WTC11 (cell line): ENCODE results near the gene CCDC88A. TPM values are rescaled to one million over a fixed set of nuclear protein-coding genes. Genes with fewer than 3 reads are reported as not detected.

ENCODE experiments used
- ATAC-seq: fragments of 200-7000 bp; cut with Tn5 transposase; 2 replicates; pipeline ENCODE4 v1.10.0; 2021; ENCODE audit warnings: mild to moderate bottlenecking, moderate library complexity
- CTCF ChIA-PET: fragments of 300-600 bp; sonication (Branson Sonifier 250); formaldehyde crosslinking; loops from one replicate; lab custom pipeline; 2021; ENCODE audit warnings: antibody characterized with exemption; lab: Charles Lee
- POLR2A ChIA-PET: fragments of 350-600 bp; sonication (Branson Sonifier 250); formaldehyde crosslinking; loops from one replicate; lab custom pipeline; 2021; ENCODE audit warnings: antibody characterized with exemption; lab: Charles Lee
- DNase-seq: peaks from one replicate; pipeline ENCODE4 v3.0.0; 2021; ENCODE audit warnings: low spot score
- H3K27ac Mint-ChIP-seq: 2 replicates; pipeline ENCODE4 v1.8.0; 2021; ENCODE audit warnings: mixed read lengths
- H3K27me3 Mint-ChIP-seq: 2 replicates; pipeline ENCODE4 v1.8.0; 2021; ENCODE audit warnings: low read depth, mild to moderate bottlenecking, moderate library complexity, mixed read lengths
- H3K36me3 Mint-ChIP-seq: 2 replicates; pipeline ENCODE4 v1.8.0; 2021; ENCODE audit warnings: mixed read lengths
- H3K4me1 Mint-ChIP-seq: 2 replicates; pipeline ENCODE4 v1.8.0; 2022; ENCODE audit warnings: mixed read lengths
- H3K4me3 Mint-ChIP-seq: 2 replicates; pipeline ENCODE4 v1.8.0; 2021; ENCODE audit warnings: mild to moderate bottlenecking, moderate library complexity, mixed read lengths
- H3K9me3 Mint-ChIP-seq: 2 replicates; pipeline ENCODE4 v1.8.0; 2021; ENCODE audit warnings: mixed read lengths
- ETV6 ChIP-seq: sonication (generic); formaldehyde crosslinking; IDR thresholded peaks from 2 replicates; pipeline ENCODE4 v1.8.1; 2022; ENCODE audit warnings: mild to moderate bottlenecking, missing genetic modification reagents
- NR1H2 ChIP-seq: sonication (generic); formaldehyde crosslinking; IDR thresholded peaks from 2 replicates; pipeline ENCODE4 v1.9.0; 2021; ENCODE audit warnings: mild to moderate bottlenecking, moderate library complexity, missing genetic modification reagents
- NR2C2 ChIP-seq: sonication (generic); formaldehyde crosslinking; IDR thresholded peaks from 2 replicates; pipeline ENCODE4 v1.8.0; 2022; ENCODE audit warnings: mild to moderate bottlenecking, missing genetic modification reagents
- RELA ChIP-seq: sonication (generic); formaldehyde crosslinking; IDR thresholded peaks from 2 replicates; pipeline ENCODE4 v1.8.1; 2022; ENCODE audit warnings: missing genetic modification reagents, mild to moderate bottlenecking, borderline replicate concordance
- SMAD3 ChIP-seq: sonication (generic); formaldehyde crosslinking; IDR thresholded peaks from 2 replicates; pipeline ENCODE4 v1.8.0; 2022; ENCODE audit warnings: missing genetic modification reagents, mild to moderate bottlenecking, borderline replicate concordance
- SMAD4 ChIP-seq: sonication (generic); formaldehyde crosslinking; IDR thresholded peaks from 2 replicates; pipeline ENCODE4 v1.8.0; 2022; ENCODE audit warnings: mild to moderate bottlenecking, missing genetic modification reagents
- TEAD1 ChIP-seq: sonication (generic); formaldehyde crosslinking; IDR thresholded peaks from 2 replicates; pipeline ENCODE4 v1.8.0; 2022; ENCODE audit warnings: mild to moderate bottlenecking, missing genetic modification reagents
- TEAD4 ChIP-seq: sonication (generic); formaldehyde crosslinking; IDR thresholded peaks from 2 replicates; pipeline ENCODE4 v1.8.0; 2022; ENCODE audit warnings: mild to moderate bottlenecking, missing genetic modification reagents
- ZNF416 ChIP-seq: fragments of 250-450 bp; sonication (Bioruptor Pico); IDR thresholded peaks from 2 replicates; pipeline ENCODE4 v1.9.0; 2021; ENCODE audit warnings: mild to moderate bottlenecking, inconsistent platforms
- total RNA-seq: library from RNA; stranded (reverse); gene quantifications from 3 replicates; pipeline ENCODE4 v1.2.3, GENCODE V29; 2021
- TF ChIP-seq, protein P1 (sequence below): sonication (generic); formaldehyde crosslinking; IDR thresholded peaks from 2 replicates; pipeline ENCODE4 v1.8.1; 2022; ENCODE audit warnings: low read depth, missing genetic modification reagents, borderline replicate concordance
- TF ChIP-seq, protein P2 (sequence below): sonication (generic); formaldehyde crosslinking; IDR thresholded peaks from 2 replicates; pipeline ENCODE4 v1.8.0; 2022; ENCODE audit warnings: mild to moderate bottlenecking, missing genetic modification reagents
- TF ChIP-seq, protein P3 (sequence below): sonication (generic); formaldehyde crosslinking; IDR thresholded peaks from 2 replicates; pipeline ENCODE4 v1.8.0; 2022; ENCODE audit warnings: missing genetic modification reagents
- TF ChIP-seq, protein P4 (sequence below): fragments of 250-450 bp; sonication (Bioruptor Pico); IDR thresholded peaks from 2 replicates; pipeline ENCODE4 v1.9.0; 2021; ENCODE audit warnings: mild to moderate bottlenecking
- TF ChIP-seq, protein P5 (sequence below): sonication (generic); formaldehyde crosslinking; conservative IDR thresholded peaks from 2 replicates; pipeline ENCODE4 v1.8.1; 2023; ENCODE audit warnings: mild to moderate bottlenecking, low read depth, missing genetic modification reagents, moderate library complexity
- TF ChIP-seq, protein P6 (sequence below): fragments of 250-450 bp; sonication (Bioruptor Pico); IDR thresholded peaks from 2 replicates; pipeline ENCODE4 v2.1.2; 2022; ENCODE audit warnings: mild to moderate bottlenecking, moderate library complexity

CCDC88A gene
- total RNA-seq, 1 experiment from 2014 or later: 97.5 TPM

DNA sequence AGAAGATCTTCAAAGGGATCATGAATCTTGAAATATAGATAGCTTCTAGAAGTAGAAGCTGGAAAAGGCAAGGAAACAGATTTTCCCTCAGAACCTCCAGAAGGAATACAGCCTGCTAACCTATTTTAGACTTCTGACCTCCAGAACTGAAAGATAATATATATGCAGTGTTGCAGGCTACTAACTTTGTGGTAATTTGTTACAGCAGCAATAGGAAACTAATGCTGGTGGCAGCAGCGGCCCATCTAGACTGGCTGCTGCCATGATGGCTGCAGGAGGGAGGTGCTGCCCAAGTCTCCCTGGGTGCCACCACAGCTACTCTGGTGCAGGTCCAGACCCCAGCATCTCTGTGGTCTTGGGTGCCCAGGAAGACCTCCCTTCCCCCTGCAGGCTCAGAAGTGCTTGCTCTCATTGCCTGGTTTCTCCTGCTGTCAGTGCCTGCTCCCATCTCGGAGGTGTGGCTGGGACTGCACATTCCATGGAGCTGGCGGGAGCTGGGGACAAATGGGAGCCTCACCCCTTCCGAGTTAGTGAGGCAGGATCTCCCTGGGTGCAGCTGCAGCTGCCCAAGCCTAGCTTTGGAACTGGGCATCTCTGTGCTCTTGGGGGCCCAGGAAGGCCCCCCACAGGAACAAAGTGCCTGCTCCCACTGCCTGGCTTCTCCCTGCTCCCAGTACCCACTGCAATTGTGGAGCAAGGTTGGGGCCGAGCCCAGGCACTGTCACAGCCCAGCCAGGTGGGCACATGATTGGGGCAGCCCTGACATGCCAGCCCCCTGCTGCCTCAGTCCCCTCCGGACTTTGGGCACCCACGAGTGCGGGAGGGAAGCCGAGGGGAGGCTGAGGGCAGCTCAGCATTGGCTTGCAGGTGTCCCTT is 18.1 kb upstream of the CCDC88A start:
- CTCF ChIA-PET: no interaction called here
- no peak overlapping the region for H3K4me3 Mint-ChIP-seq
- H3K27me3 Mint-ChIP-seq: peaks cover under 1% of the 10 kb centered on the region; the same call in 1 of the 2 replicates
- TF ChIP-seq TEAD1 (CRISPR knock-in tag) (no peak), NR1H2 (CRISPR knock-in tag) (no peak), NR2C2 (CRISPR knock-in tag) (no peak), ZNF416 (no peak)
- TF ChIP-seq, protein P1, sequence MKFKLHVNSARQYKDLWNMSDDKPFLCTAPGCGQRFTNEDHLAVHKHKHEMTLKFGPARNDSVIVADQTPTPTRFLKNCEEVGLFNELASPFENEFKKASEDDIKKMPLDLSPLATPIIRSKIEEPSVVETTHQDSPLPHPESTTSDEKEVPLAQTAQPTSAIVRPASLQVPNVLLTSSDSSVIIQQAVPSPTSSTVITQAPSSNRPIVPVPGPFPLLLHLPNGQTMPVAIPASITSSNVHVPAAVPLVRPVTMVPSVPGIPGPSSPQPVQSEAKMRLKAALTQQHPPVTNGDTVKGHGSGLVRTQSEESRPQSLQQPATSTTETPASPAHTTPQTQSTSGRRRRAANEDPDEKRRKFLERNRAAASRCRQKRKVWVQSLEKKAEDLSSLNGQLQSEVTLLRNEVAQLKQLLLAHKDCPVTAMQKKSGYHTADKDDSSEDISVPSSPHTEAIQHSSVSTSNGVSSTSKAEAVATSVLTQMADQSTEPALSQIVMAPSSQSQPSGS (CRISPR knock-in tag): no peak
- TF ChIP-seq, protein P2, sequence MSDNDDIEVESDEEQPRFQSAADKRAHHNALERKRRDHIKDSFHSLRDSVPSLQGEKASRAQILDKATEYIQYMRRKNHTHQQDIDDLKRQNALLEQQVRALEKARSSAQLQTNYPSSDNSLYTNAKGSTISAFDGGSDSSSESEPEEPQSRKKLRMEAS (CRISPR knock-in tag): no peak
- TF ChIP-seq, protein P3, sequence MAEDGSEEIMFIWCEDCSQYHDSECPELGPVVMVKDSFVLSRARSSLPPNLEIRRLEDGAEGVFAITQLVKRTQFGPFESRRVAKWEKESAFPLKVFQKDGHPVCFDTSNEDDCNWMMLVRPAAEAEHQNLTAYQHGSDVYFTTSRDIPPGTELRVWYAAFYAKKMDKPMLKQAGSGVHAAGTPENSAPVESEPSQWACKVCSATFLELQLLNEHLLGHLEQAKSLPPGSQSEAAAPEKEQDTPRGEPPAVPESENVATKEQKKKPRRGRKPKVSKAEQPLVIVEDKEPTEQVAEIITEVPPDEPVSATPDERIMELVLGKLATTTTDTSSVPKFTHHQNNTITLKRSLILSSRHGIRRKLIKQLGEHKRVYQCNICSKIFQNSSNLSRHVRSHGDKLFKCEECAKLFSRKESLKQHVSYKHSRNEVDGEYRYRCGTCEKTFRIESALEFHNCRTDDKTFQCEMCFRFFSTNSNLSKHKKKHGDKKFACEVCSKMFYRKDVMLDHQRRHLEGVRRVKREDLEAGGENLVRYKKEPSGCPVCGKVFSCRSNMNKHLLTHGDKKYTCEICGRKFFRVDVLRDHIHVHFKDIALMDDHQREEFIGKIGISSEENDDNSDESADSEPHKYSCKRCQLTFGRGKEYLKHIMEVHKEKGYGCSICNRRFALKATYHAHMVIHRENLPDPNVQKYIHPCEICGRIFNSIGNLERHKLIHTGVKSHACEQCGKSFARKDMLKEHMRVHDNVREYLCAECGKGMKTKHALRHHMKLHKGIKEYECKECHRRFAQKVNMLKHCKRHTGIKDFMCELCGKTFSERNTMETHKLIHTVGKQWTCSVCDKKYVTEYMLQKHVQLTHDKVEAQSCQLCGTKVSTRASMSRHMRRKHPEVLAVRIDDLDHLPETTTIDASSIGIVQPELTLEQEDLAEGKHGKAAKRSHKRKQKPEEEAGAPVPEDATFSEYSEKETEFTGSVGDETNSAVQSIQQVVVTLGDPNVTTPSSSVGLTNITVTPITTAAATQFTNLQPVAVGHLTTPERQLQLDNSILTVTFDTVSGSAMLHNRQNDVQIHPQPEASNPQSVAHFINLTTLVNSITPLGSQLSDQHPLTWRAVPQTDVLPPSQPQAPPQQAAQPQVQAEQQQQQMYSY (CRISPR knock-in tag): no peak
- TF ChIP-seq, protein P4, sequence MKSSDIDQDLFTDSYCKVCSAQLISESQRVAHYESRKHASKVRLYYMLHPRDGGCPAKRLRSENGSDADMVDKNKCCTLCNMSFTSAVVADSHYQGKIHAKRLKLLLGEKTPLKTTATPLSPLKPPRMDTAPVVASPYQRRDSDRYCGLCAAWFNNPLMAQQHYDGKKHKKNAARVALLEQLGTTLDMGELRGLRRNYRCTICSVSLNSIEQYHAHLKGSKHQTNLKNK (CRISPR knock-in tag): no peak
- TF ChIP-seq, all 79 proteins: peak for 0
- H3K4me1 Mint-ChIP-seq: no peaks in the 10 kb centered on the region
- DNase-seq: no peak
- POLR2A ChIA-PET: no interaction called here
- no peak for ATAC-seq
- peaks cover 15% of the 10 kb centered on the region for H3K36me3 Mint-ChIP-seq
- no peak overlapping the region for H3K27ac Mint-ChIP-seq
- H3K9me3 Mint-ChIP-seq: peaks cover 17% of the 10 kb centered on the region

DNA sequence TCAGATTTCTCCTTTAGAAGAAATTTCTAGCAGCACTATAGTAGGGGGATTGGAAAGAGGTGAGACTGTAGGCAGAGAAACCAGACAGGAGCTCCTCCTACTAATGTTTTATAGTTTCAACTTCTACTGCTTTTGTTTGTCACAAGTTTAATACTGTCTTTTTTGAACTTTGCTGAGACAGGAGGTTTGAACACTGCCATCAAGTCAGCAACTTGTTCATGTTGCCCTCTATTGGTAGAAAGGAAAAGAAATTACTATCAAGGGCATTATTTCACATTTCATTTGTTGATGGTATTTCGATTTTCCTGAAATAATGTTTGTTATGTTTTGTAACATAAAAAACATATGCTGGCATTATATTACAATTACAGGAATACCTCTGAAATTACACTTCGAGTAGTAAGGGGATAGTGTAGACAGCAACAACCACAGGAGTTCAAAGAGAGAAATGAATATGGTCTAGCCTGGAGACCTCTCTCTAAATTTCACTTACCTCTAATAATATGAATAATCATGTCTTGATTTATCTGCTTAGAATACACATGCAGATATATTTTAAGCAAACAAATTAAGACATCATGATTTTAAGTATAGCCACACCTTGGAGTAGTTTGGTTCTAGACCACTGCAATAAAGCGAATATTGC is 12.4 kb upstream of the CCDC88A start:
- Mint-ChIP-seq H3K9me3 (no peaks in the 10 kb centered on the region), H3K4me3 (no peak overlapping the region), H3K36me3 (no peaks in the 10 kb centered on the region), H3K4me1 (no peaks in the 10 kb centered on the region), H3K27ac (no peak overlapping the region), H3K27me3 (no peaks in the 10 kb centered on the region; the same call in 1 of the 2 replicates)
- ATAC-seq: peak; percentile 39; the same call in 1 of the 2 replicates
- ChIA-PET POLR2A (no interaction called here), CTCF (interaction anchor here (0.9 to 1.2 kb wide), 4 partner anchors 12 to 121 kb away, joined by 3 to 5 read pairs (median 5); partner anchors contain the start of genes CCDC88A and CFAP36)
- no peak for DNase-seq
- TF ChIP-seq, protein P5, sequence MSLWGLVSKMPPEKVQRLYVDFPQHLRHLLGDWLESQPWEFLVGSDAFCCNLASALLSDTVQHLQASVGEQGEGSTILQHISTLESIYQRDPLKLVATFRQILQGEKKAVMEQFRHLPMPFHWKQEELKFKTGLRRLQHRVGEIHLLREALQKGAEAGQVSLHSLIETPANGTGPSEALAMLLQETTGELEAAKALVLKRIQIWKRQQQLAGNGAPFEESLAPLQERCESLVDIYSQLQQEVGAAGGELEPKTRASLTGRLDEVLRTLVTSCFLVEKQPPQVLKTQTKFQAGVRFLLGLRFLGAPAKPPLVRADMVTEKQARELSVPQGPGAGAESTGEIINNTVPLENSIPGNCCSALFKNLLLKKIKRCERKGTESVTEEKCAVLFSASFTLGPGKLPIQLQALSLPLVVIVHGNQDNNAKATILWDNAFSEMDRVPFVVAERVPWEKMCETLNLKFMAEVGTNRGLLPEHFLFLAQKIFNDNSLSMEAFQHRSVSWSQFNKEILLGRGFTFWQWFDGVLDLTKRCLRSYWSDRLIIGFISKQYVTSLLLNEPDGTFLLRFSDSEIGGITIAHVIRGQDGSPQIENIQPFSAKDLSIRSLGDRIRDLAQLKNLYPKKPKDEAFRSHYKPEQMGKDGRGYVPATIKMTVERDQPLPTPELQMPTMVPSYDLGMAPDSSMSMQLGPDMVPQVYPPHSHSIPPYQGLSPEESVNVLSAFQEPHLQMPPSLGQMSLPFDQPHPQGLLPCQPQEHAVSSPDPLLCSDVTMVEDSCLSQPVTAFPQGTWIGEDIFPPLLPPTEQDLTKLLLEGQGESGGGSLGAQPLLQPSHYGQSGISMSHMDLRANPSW (CRISPR knock-in tag): no peak
- no peak for TF ChIP-seq SMAD3 (CRISPR knock-in tag)
- TF ChIP-seq, protein P4 (CRISPR knock-in tag): no peak
- no peak for TF ChIP-seq SMAD4 (CRISPR knock-in tag)
- no peak for TF ChIP-seq ETV6 (CRISPR knock-in tag)
- TF ChIP-seq TEAD4 (CRISPR knock-in tag): no peak
- TF ChIP-seq, protein P6, sequence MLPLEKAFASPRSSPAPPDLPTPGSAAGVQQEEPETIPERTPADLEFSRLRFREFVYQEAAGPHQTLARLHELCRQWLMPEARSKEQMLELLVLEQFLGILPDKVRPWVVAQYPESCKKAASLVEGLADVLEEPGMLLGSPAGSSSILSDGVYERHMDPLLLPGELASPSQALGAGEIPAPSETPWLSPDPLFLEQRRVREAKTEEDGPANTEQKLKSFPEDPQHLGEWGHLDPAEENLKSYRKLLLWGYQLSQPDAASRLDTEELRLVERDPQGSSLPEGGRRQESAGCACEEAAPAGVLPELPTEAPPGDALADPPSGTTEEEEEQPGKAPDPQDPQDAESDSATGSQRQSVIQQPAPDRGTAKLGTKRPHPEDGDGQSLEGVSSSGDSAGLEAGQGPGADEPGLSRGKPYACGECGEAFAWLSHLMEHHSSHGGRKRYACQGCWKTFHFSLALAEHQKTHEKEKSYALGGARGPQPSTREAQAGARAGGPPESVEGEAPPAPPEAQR (CRISPR knock-in tag): no peak
- no peak for TF ChIP-seq RELA (CRISPR knock-in tag)
- TF ChIP-seq, protein P1 (CRISPR knock-in tag): no peak
